Esophagus squamous epithelium (tissue), 5 donors: ENCODE results near the gene EPHA6. TPM values are rescaled to one million over a fixed set of nuclear protein-coding genes. Genes with fewer than 3 reads are reported as not detected.

Source experiments
- DNase-seq: peaks from one replicate; lab custom pipeline; 2025; lab: John Stamatoyannopoulos, UW
- H3K27ac ChIP-seq, 4 donors: fragments of 200-600 bp; sonication (generic); one replicate each; pipeline ENCODE4 v1.5.1; 2016 to 2019; ENCODE audit warnings: mild to moderate bottlenecking in 1 of 4
- H3K27me3 ChIP-seq, 4 donors: fragments of 200-600 bp; sonication (generic); 1 replicate in 3 of 4; 2 replicates in 1 of 4; pipeline versions ENCODE4 v1.5.1 to v1.6.0; 2017 to 2021; ENCODE audit warnings: antibody characterized with exemption in 1 of 4
- H3K36me3 ChIP-seq, 3 donors: fragments of 200-600 bp; sonication (generic); one replicate each; pipeline ENCODE4 v1.5.1; 2016 to 2019
- H3K4me1 ChIP-seq, 3 donors: fragments of 200-600 bp; sonication (generic); one replicate each; pipeline ENCODE4 v1.5.1; 2017 to 2019
- H3K4me3 ChIP-seq, 4 donors: fragments of 200-600 bp; sonication (generic); 1 replicate in 3 of 4; 2 replicates in 1 of 4; pipeline ENCODE4 v1.5.1; 2016 to 2019; ENCODE audit warnings: mild to moderate bottlenecking in 2 of 4, moderate library complexity in 1 of 4
- H3K9me3 ChIP-seq, 3 donors: fragments of 200-600 bp; sonication (generic); one replicate each; pipeline ENCODE4 v1.5.1; 2016 to 2019
- POLR2A ChIP-seq, 4 donors: fragments of 450-650 bp; IDR thresholded peaks; one replicate each; pipeline ENCODE4 v1.6.1; 2017; ENCODE audit warnings: antibody characterized with exemption in 4 of 4, mild to moderate bottlenecking in 4 of 4, moderate library complexity in 3 of 4
- WGBS, 2 donors: methylation state at CpG; one replicate each; pipeline ENCODE4 v1.1.5; 2018; 5-methylcytosine and 5-hydroxymethylcytosine counted together
- intact Hi-C: fragments of 100-400 bp; cut with DNase I; formaldehyde crosslinking; loops from one replicate; pipeline ENCODE4 v1.15.0; 2022
- total RNA-seq, 4 donors: library from RNA; depleted of rRNA; stranded (reverse); fragments of >200 nt; gene quantifications; one replicate each; pipeline ENCODE4 v1.1.0, GENCODE V29; 2016
- TF ChIP-seq, protein P1 (sequence below), 6 experiments: fragments of 450-650 bp in 4 of 6; fragments of 200-600 bp in 2 of 6; sonication (generic) in 2 of 6; IDR thresholded peaks; one replicate each; pipeline ENCODE4 v1.5.1; 2016 to 2019; ENCODE audit warnings: antibody characterized with exemption in 6 of 6, mild to moderate bottlenecking in 4 of 6, moderate library complexity in 4 of 6
- donor health status: DM: yes; HTN: yes; CAD: no.

Gene EPHA6
- total RNA-seq, 4 donors from 2014 or later: 0.34 to 2.9 (median 1.5) TPM

DNA sequence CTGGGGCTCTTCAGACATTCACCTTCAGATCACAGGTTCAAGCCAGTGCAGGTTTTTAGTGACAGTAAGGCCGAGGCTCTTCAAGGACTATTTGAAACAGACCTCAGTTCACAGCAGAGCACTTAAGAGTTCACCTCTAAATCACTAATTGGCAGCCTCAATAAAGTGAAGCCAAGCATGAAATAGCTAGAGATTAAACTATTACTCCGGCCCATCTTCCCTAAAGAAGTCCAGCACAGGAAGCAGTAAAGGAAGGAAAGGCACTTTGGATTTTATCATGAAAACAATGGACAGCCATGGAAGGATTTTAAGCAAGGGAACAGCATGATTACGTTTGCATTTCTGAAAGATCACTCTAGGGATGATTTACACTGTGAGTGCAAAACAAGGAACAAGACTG, 922.5 kb downstream of the EPHA6 start:
- no peaks in the 10 kb centered on the region for H3K36me3 ChIP-seq
- H3K4me1 ChIP-seq: no peaks in the 10 kb centered on the region
- H3K27me3 ChIP-seq: no peaks in the 10 kb centered on the region
- intact Hi-C loops: no loop called here
- 8 to 51% methylated on average over 3 of the region's 3 CpGs for WGBS, 2 donors
- no peak overlapping the region for H3K4me3 ChIP-seq
- no peaks in the 10 kb centered on the region for H3K9me3 ChIP-seq
- no peak overlapping the region for H3K27ac ChIP-seq
- no peak for TF ChIP-seq POLR2A (IDR thresholded peaks at IDR 0.05)
- TF ChIP-seq, protein P1, sequence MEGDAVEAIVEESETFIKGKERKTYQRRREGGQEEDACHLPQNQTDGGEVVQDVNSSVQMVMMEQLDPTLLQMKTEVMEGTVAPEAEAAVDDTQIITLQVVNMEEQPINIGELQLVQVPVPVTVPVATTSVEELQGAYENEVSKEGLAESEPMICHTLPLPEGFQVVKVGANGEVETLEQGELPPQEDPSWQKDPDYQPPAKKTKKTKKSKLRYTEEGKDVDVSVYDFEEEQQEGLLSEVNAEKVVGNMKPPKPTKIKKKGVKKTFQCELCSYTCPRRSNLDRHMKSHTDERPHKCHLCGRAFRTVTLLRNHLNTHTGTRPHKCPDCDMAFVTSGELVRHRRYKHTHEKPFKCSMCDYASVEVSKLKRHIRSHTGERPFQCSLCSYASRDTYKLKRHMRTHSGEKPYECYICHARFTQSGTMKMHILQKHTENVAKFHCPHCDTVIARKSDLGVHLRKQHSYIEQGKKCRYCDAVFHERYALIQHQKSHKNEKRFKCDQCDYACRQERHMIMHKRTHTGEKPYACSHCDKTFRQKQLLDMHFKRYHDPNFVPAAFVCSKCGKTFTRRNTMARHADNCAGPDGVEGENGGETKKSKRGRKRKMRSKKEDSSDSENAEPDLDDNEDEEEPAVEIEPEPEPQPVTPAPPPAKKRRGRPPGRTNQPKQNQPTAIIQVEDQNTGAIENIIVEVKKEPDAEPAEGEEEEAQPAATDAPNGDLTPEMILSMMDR (IDR thresholded peaks at IDR 0.05): no peak
- DNase-seq: no peak

GRCh38 chr3:97738761-97739160, 924.4 kb downstream of the EPHA6 start:
- H3K27ac ChIP-seq: no peak overlapping the region
- H3K4me3 ChIP-seq: no peak overlapping the region
- WGBS, 2 donors: 53 to 92% methylated on average over 1 of the region's 1 CpG
- H3K36me3 ChIP-seq: no peaks in the 10 kb centered on the region
- no peak for DNase-seq
- H3K27me3 ChIP-seq: no peaks in the 10 kb centered on the region
- intact Hi-C loops: no loop called here
- H3K9me3 ChIP-seq: no peaks in the 10 kb centered on the region
- no peak for TF ChIP-seq POLR2A (IDR thresholded peaks at IDR 0.05)
- TF ChIP-seq, protein P1 (IDR thresholded peaks at IDR 0.05): no peak
- no peaks in the 10 kb centered on the region for H3K4me1 ChIP-seq

DNA sequence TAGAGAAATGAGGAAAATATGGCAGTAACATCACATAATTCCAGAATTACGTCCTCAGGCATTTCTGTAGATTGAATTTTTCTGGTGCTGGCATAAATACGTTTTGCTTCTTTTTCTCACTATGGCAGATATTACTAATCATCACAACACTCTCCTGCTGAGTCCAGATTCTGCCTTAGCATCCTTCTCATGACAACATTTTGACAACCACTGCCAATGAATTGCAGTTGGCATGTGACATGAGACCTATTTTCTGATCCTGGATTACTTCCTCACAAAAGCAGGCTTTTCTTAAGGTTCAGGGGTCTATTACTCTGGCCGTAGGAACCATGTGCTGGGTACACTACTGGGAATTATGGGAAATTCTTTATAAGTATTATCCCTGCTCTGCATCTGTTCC, 927.6 kb downstream of the EPHA6 start:
- H3K36me3 ChIP-seq: no peaks in the 10 kb centered on the region
- 59 to 66% methylated on average over 3 of the region's 3 CpGs for WGBS, 2 donors
- no peaks in the 10 kb centered on the region for H3K27me3 ChIP-seq
- DNase-seq: no peak
- no peaks in the 10 kb centered on the region for H3K4me1 ChIP-seq
- no peak overlapping the region for H3K4me3 ChIP-seq
- intact Hi-C loops: no loop called here
- no peaks in the 10 kb centered on the region for H3K9me3 ChIP-seq
- TF ChIP-seq, protein P1 (IDR thresholded peaks at IDR 0.05): no peak
- TF ChIP-seq POLR2A (IDR thresholded peaks at IDR 0.05): no peak
- H3K27ac ChIP-seq: no peak overlapping the region

GRCh38 chr3:97744289-97744688, 929.9 kb downstream of the EPHA6 start:
- no peak overlapping the region for H3K27ac ChIP-seq
- no peak for TF ChIP-seq POLR2A (IDR thresholded peaks at IDR 0.05)
- TF ChIP-seq, protein P1 (IDR thresholded peaks at IDR 0.05): no peak
- H3K9me3 ChIP-seq: no peaks in the 10 kb centered on the region
- no peak overlapping the region for H3K4me3 ChIP-seq
- WGBS, 2 donors: 52 to 56% methylated on average over 3 of the region's 3 CpGs
- H3K36me3 ChIP-seq: no peaks in the 10 kb centered on the region
- H3K27me3 ChIP-seq: no peaks in the 10 kb centered on the region
- DNase-seq: no peak
- H3K4me1 ChIP-seq: no peaks in the 10 kb centered on the region
- intact Hi-C loops: no loop called here

- intact Hi-C loops: no loop called here
- Histone ChIP-seq H3K36me3 (no peaks in the 10 kb centered on the region), H3K9me3 (no peaks in the 10 kb centered on the region), H3K4me1 (peaks cover 4 to 28% (median 6%) of the 10 kb centered on the region in 3 donors), H3K27ac (peak overlapping the region; percentile 50 to 80 (median 74)), H3K4me3 (peak overlapping the region; percentile 69 to 78 (median 73)), H3K27me3 (no peaks in the 10 kb centered on the region)
- TF ChIP-seq, protein P1 (IDR thresholded peaks at IDR 0.05): no peak
- no peak for TF ChIP-seq POLR2A (IDR thresholded peaks at IDR 0.05)
- 36% methylated on average over 13 to 16 of the region's 22 CpGs for WGBS, 2 donors
- DNase-seq: no peak
These were observed 949.4 kb downstream of the EPHA6 start for GRCh38 chr3:97763586-97764406.
